ENCODE data around the gene C1RL.

- TF ChIP-seq POLR2A (IDR thresholded peaks at IDR 0.05): no peak
- TF ChIP-seq, protein P1, sequence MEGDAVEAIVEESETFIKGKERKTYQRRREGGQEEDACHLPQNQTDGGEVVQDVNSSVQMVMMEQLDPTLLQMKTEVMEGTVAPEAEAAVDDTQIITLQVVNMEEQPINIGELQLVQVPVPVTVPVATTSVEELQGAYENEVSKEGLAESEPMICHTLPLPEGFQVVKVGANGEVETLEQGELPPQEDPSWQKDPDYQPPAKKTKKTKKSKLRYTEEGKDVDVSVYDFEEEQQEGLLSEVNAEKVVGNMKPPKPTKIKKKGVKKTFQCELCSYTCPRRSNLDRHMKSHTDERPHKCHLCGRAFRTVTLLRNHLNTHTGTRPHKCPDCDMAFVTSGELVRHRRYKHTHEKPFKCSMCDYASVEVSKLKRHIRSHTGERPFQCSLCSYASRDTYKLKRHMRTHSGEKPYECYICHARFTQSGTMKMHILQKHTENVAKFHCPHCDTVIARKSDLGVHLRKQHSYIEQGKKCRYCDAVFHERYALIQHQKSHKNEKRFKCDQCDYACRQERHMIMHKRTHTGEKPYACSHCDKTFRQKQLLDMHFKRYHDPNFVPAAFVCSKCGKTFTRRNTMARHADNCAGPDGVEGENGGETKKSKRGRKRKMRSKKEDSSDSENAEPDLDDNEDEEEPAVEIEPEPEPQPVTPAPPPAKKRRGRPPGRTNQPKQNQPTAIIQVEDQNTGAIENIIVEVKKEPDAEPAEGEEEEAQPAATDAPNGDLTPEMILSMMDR (IDR thresholded peaks at IDR 0.05): no peak
- no peak for TF ChIP-seq POLR2AphosphoS5 (IDR thresholded peaks at IDR 0.05)
These were observed 47.4 kb downstream of the C1RL start for GRCh38 chr12:7061596-7061995.
